BJ (cell line): ENCODE results near the gene RNF32. TPM values are rescaled to one million over a fixed set of nuclear protein-coding genes. Genes with fewer than 3 reads are reported as not detected.
"Not testable (repeated sequence)": the region's sequence is repeated elsewhere in the genome, so short reads cannot be mapped to it uniquely, and the experiment has no call there.

ENCODE experiments used
- CTCF ChIA-PET: fragments of 350-600 bp; formaldehyde crosslinking; extraction: SDS; loops from one replicate; lab custom pipeline; 2021; ENCODE audit warnings: antibody characterized with exemption, inconsistent platforms; lab: Yijun Ruan, JAX
- POLR2A ChIA-PET: fragments of 300-600 bp; sonication (Branson Sonifier 250); formaldehyde crosslinking; extraction: SDS; loops from one replicate; lab custom pipeline; 2021; ENCODE audit warnings: antibody characterized with exemption; lab: Charles Lee
- DNase-seq: peaks from one replicate; pipeline ENCODE4 v3.0.0-alpha.2; 2011; ENCODE audit warnings: low read depth
- H3K27me3 ChIP-seq: 2 replicates; pipeline ENCODE4 v1.6.0; 2011; ENCODE audit warnings: low read length; ENCODE audit not compliant: control insufficient read depth, insufficient read depth
- H3K36me3 ChIP-seq: 2 replicates; pipeline ENCODE4 v1.5.1; 2011; ENCODE audit warnings: low read length; ENCODE audit not compliant: control insufficient read depth, insufficient read depth
- H3K4me3 ChIP-seq: 2 replicates; pipeline ENCODE4 v1.5.1; 2011; ENCODE audit warnings: low read depth, mild to moderate bottlenecking, control low read depth, low read length
- CTCF ChIP-seq: IDR thresholded peaks from 2 replicates; pipeline ENCODE4 v1.5.1; 2011; ENCODE audit warnings: low read depth, mild to moderate bottlenecking, control low read depth, inconsistent platforms, low read length, moderate library complexity; ENCODE audit not compliant: insufficient read depth
- polyA plus RNA-seq: library from polyadenylated mRNA; depleted of rRNA; stranded (reverse); fragments of >200 nt; gene quantifications from 2 replicates; pipeline ENCODE4 v1.2.3, GENCODE V29; 2011

Gene RNF32
- polyA plus RNA-seq, 1 experiment: 0.63 TPM

GRCh38 chr7:156616269-156617202 lies 24.0 kb upstream of the RNF32 start:
- TF ChIP-seq CTCF: no peak
- Histone ChIP-seq H3K27me3 (peaks cover 8% of the 10 kb centered on the region), H3K36me3 (no peaks in the 10 kb centered on the region), H3K4me3 (no peak overlapping the region)
- CTCF ChIA-PET: no interaction called here
- POLR2A ChIA-PET: no interaction called here
- DNase-seq: no peak

- no peak for DNase-seq
- Histone ChIP-seq H3K4me3 (no peak overlapping the region), H3K36me3 (no peaks in the 10 kb centered on the region), H3K27me3 (peaks cover 8% of the 10 kb centered on the region)
- POLR2A ChIA-PET: no interaction called here
- no peak for TF ChIP-seq CTCF
- CTCF ChIA-PET: no interaction called here
Measured at GRCh38 chr7:156617215-156617614, 23.4 kb upstream of the RNF32 start.

GRCh38 chr7:156618078-156618779 lies 22.3 kb upstream of the RNF32 start:
- no peak for TF ChIP-seq CTCF
- ChIA-PET POLR2A (no interaction called here), CTCF (no interaction called here)
- Histone ChIP-seq H3K36me3 (no peaks in the 10 kb centered on the region), H3K4me3 (no peak overlapping the region), H3K27me3 (peaks cover 8% of the 10 kb centered on the region)
- no peak for DNase-seq

- no peak for TF ChIP-seq CTCF
- POLR2A ChIA-PET: no interaction called here
- no peak for DNase-seq
- Histone ChIP-seq H3K36me3 (no peaks in the 10 kb centered on the region), H3K27me3 (peaks cover 8% of the 10 kb centered on the region), H3K4me3 (no peak overlapping the region)
- CTCF ChIA-PET: no interaction called here
Measured at GRCh38 chr7:156618780-156619367, 21.7 kb upstream of the RNF32 start.

GRCh38 chr7:156619488-156620290 lies 20.9 kb upstream of the RNF32 start:
- CTCF ChIA-PET, H3K36me3 ChIP-seq, H3K27me3 ChIP-seq, H3K4me3 ChIP-seq, POLR2A ChIA-PET, DNase-seq: not testable (repeated sequence)
